CD8-positive, alpha-beta memory T cell (primary cell): Measurements from ENCODE around the gene SMARCC2. TPM values are rescaled to one million over a fixed set of nuclear protein-coding genes. Genes with fewer than 3 reads are reported as not detected.

ENCODE experiments used
- CTCF ChIA-PET: fragments of 350-600 bp; sonication (Branson Sonifier 250); formaldehyde crosslinking; loops from one replicate; lab custom pipeline; 2021; ENCODE audit warnings: antibody characterized with exemption; lab: Charles Lee
- POLR2A ChIA-PET: fragments of 350-600 bp; sonication (Branson Sonifier 250); formaldehyde crosslinking; loops from one replicate; lab custom pipeline; 2021; ENCODE audit warnings: antibody characterized with exemption; lab: Charles Lee
- DNase-seq, 5 donors: peaks; one replicate each; pipeline versions ENCODE4 v3.0.0 to v3.0.0-alpha.2; 2020 to 2022; ENCODE audit warnings: mixed read lengths in 1 of 5
- H3K27ac ChIP-seq: one replicate; pipeline ENCODE4 v1.7.0; 2013; ENCODE audit warnings: low read depth, mild to moderate bottlenecking, low read length, moderate library complexity
- H3K27me3 ChIP-seq: 2 replicates; pipeline ENCODE4 v1.7.0; 2013; ENCODE audit warnings: low read length, mild to moderate bottlenecking; ENCODE audit not compliant: insufficient read depth, poor library complexity, severe bottlenecking
- H3K36me3 ChIP-seq: 2 replicates; pipeline ENCODE4 v1.7.0; 2013; ENCODE audit warnings: mild to moderate bottlenecking, low read length, moderate library complexity; ENCODE audit not compliant: insufficient read depth
- H3K4me1 ChIP-seq: 2 replicates; pipeline ENCODE4 v1.7.0; 2013; ENCODE audit warnings: mild to moderate bottlenecking, low read length, moderate library complexity; ENCODE audit not compliant: insufficient read depth
- H3K4me3 ChIP-seq: 2 replicates; pipeline ENCODE4 v1.7.0; 2013; ENCODE audit warnings: mild to moderate bottlenecking, low read length
- H3K9me3 ChIP-seq: 2 replicates; pipeline ENCODE4 v1.7.0; 2013; ENCODE audit warnings: mild to moderate bottlenecking, low read length
- H3K27ac Mint-ChIP-seq, 8 donors: one replicate each; pipeline ENCODE4 v1.8.0; 2020 to 2021; ENCODE audit warnings: mixed read lengths in 8 of 8, mild to moderate bottlenecking in 6 of 8, inconsistent platforms in 3 of 8, moderate library complexity in 3 of 8
- H3K27me3 Mint-ChIP-seq, 2 donors: one replicate each; pipeline ENCODE4 v1.8.0; 2020 to 2021; ENCODE audit warnings: mixed read lengths in 2 of 2, mild to moderate bottlenecking in 1 of 2, moderate library complexity in 1 of 2
- H3K36me3 Mint-ChIP-seq, 3 donors: one replicate each; pipeline ENCODE4 v1.8.0; 2020 to 2021; ENCODE audit warnings: mixed read lengths in 3 of 3, inconsistent platforms in 1 of 3, mild to moderate bottlenecking in 1 of 3
- H3K4me1 Mint-ChIP-seq, 3 donors: one replicate each; pipeline ENCODE4 v1.8.0; 2020 to 2021; ENCODE audit warnings: mixed read lengths in 3 of 3, inconsistent platforms in 1 of 3, mild to moderate bottlenecking in 1 of 3
- H3K4me3 Mint-ChIP-seq, 7 donors: one replicate each; pipeline ENCODE4 v1.8.0; 2020 to 2021; ENCODE audit warnings: mixed read lengths in 7 of 7, mild to moderate bottlenecking in 6 of 7, moderate library complexity in 4 of 7, inconsistent platforms in 2 of 7
- H3K9me3 Mint-ChIP-seq, 5 donors: one replicate each; pipeline ENCODE4 v1.8.0; 2020 to 2022; ENCODE audit warnings: mixed read lengths in 5 of 5, mild to moderate bottlenecking in 3 of 5, moderate library complexity in 2 of 5, inconsistent platforms in 1 of 5
- polyA plus RNA-seq: library from polyadenylated mRNA; unstranded; fragments of 300-500 nt; fragmentation: Illumina TruSeq; gene quantifications from one replicate; pipeline ENCODE4 v1.2.3, GENCODE V29; 2021
- total RNA-seq, 2 experiments: library from RNA; stranded (reverse); gene quantifications; one replicate each; pipeline ENCODE4 v1.2.3, GENCODE V29; 2021

SMARCC2 gene
- total RNA-seq, result 100 to 1,000 TPM; 107 to 118 TPM
- polyA plus RNA-seq, result 92.4 TPM

DNA sequence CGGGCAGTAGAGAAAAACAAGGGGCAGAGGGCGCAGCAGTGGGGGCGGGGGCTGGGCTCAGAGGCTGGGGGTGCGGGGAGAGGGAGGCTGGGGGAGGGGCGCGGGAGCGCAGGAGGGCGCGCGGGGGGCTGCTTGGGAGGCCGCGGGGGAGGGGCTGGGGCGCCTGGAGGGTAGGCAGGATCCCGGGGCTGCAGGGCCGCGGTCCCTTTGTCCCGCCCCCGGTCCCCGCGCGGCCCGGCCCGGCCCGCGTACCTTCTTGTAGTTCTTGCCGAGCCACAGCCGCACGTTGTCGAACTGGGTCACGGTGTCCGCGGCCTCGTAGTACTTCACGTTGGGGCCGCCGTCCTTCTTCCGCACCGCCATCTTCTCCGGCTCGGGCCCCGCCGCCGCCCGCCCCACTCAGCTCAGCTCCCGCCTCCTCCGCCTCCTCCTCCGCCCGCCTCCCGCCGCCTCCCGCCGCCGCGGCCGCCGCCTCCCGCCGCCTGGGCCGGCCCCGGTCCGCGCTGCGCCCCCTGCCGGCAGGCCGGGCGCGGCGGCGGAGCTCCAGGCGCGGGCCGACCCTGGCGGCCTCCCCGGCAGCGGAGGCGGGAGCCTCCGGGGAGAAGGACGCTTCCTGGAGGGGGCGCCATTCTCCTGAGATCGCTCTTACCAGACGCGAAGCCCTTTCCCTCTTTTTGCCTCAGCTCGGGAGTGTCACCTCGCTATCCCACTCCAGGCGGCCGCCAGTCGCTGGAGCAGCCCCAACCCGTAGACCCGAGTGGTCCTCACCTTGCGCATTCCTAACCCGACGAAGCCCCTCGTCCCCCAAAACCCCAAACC, at the start of gene SMARCC2:
TSS of gene SMARCC2 (minus strand) at position 385 of the 819 bp plus-strand sequence. CDS start at position 363, 22 bp downstream.
- peak; percentile 80 to 90 (median 84) for DNase-seq
- Histone ChIP-seq H3K36me3 (peaks cover 20% of the 10 kb centered on the region), H3K4me1 (peaks cover 31% of the 10 kb centered on the region), H3K27ac (peak within 1 kb of the TSS; percentile 84), H3K27me3 (no peaks in the 10 kb centered on the region), H3K4me3 (peak within 1 kb of the TSS; percentile 95), H3K9me3 (no peaks in the 10 kb centered on the region)
- H3K4me1 Mint-ChIP-seq, result peaks cover 40 to 54% (median 52%) of the 10 kb centered on the region in 3 donors
- H3K4me3 Mint-ChIP-seq, result peak within 1 kb of the TSS; percentile 92 to 99 (median 97)
- H3K9me3 Mint-ChIP-seq, result no peaks in the 10 kb centered on the region
- ChIA-PET CTCF (interaction anchor here (0.7 to 6.4 kb wide), 54 partner anchors 8 to 453 kb away, joined by 3 to 121 read pairs (median 5); partner anchors contain the start of genes ANKRD52, CNPY2, CS and ESYT1), POLR2A (interaction anchor here (0.5 to 4.8 kb wide), 23 partner anchors 9 to 473 kb away, joined by 3 to 60 read pairs (median 5); partner anchors contain the start of genes CD63, CNPY2, ESYT1 and MYL6)
- H3K36me3 Mint-ChIP-seq, result peaks cover 0 to 40% (median 5%) of the 10 kb centered on the region in 3 donors
- peak within 1 kb of the TSS; percentile 93 to 100 (median 98) for H3K27ac Mint-ChIP-seq
- peaks cover 0 to 8% of the 10 kb centered on the region in 2 donors for H3K27me3 Mint-ChIP-seq

DNA sequence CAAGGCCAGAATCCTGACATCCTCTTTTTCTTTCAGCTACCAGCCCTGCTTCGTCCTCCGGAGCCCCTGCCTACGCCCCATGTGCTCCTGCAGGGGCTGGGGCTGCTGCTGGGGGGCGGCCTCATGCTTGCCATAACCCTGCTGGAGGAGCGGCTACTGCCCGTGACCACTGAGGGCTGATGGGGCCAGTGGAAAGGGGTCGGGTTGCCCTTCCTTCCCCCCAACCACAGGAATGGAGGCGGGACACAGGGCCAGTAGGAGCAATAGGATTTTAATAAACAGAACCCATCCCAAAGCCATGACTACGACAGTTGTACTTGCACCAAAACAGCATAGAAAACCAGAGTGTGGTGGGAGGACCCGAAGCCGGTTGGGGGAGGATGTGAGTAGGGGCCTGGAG, 48.3 kb upstream of the SMARCC2 start:
- no peak overlapping the region for H3K27ac ChIP-seq
- CTCF ChIA-PET, result interaction anchor here (1.3 kb wide), 1 partner anchor 15 kb away, joined by 3 read pairs; no protein-coding TSS in a partner anchor
- Mint-ChIP-seq H3K4me3 (no peak overlapping the region), H3K36me3 (peaks cover 0 to 43% (median 1%) of the 10 kb centered on the region in 3 donors), H3K9me3 (no peaks in the 10 kb centered on the region), H3K27ac (peak overlapping the region in 1 of 8 donors; percentile 58), H3K27me3 (no peaks in the 10 kb centered on the region), H3K4me1 (no peaks in the 10 kb centered on the region)
- H3K36me3 ChIP-seq, result peaks cover 10% of the 10 kb centered on the region
- no peaks in the 10 kb centered on the region for H3K9me3 ChIP-seq
- POLR2A ChIA-PET, result no interaction called here
- H3K4me3 ChIP-seq, result no peak overlapping the region
- DNase-seq, result no peak
- H3K27me3 ChIP-seq, result no peaks in the 10 kb centered on the region
- H3K4me1 ChIP-seq, result no peaks in the 10 kb centered on the region

- ChIA-PET POLR2A (interaction anchor here (0.6 kb wide), 1 partner anchor 182 kb away, joined by 6 read pairs; no protein-coding TSS in a partner anchor), CTCF (interaction anchor here (1.0 to 1.3 kb wide), 2 partner anchors 15 to 22 kb away, joined by 3 to 4 read pairs; partner anchors contain the start of gene ANKRD52)
- peaks cover 7% of the 10 kb centered on the region for H3K36me3 ChIP-seq
- no peaks in the 10 kb centered on the region for H3K27me3 Mint-ChIP-seq
- no peak overlapping the region for H3K4me3 Mint-ChIP-seq
- H3K4me1 Mint-ChIP-seq, result no peaks in the 10 kb centered on the region
- H3K36me3 Mint-ChIP-seq, result peaks cover 0 to 38% (median 1%) of the 10 kb centered on the region in 3 donors
- no peaks in the 10 kb centered on the region for H3K4me1 ChIP-seq
- no peaks in the 10 kb centered on the region for H3K9me3 ChIP-seq
- no peaks in the 10 kb centered on the region for H3K9me3 Mint-ChIP-seq
- H3K27ac ChIP-seq, result no peak overlapping the region
- H3K4me3 ChIP-seq, result no peak overlapping the region
- no peaks in the 10 kb centered on the region for H3K27me3 ChIP-seq
- DNase-seq, result no peak
- H3K27ac Mint-ChIP-seq, result peak overlapping the region in 1 of 8 donors; percentile 54
Measured at GRCh38 chr12:56236985-56237384, 47.7 kb upstream of the SMARCC2 start.

- no peaks in the 10 kb centered on the region for H3K36me3 ChIP-seq
- POLR2A ChIA-PET, result interaction anchor here (0.6 kb wide), 2 partner anchors 181 to 442 kb away, joined by 6 to 7 read pairs; no protein-coding TSS in a partner anchor
Measured at GRCh38 chr12:56236091-56236490, 46.8 kb upstream of the SMARCC2 start.

DNA sequence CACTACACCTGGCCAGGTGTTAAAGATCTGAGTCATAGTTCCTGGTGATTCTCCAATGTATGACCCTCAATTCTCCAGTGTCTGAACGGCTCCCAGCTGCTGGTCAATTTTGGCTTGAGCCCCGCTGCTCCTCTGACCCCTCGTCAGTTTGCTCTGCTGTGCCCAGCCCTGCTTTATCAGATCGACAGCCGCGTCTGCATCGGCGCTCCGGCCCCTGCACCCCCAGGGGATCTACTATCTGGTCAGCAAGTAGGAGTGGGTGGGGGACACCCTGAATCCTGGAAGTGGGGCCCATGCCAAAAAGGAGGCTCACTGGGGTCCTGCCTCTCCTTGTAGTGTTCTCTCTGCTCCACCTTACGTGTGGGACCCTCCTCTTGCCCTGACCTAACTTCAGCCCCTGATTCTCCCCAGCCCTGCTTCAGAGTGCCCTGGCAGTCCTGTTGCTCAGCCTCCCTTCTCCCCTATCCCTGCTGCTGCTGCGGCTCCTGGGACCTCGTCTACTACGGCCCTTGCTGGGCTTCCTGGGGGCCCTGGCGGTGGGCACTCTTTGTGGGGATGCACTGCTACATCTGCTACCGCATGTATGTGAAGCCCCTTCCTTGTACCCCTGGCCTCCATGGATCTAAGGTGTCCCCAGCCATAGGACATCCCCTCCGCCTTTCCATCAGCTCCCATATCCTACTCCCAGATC, 45.6 kb upstream of the SMARCC2 start:
- DNase-seq, result no peak
- no peak overlapping the region for H3K27ac Mint-ChIP-seq
- CTCF ChIA-PET, result interaction anchor here (1.5 to 2.0 kb wide), 2 partner anchors 13 to 22 kb away, joined by 3 to 9 read pairs; partner anchors contain the start of gene RNF41
- no peaks in the 10 kb centered on the region for H3K27me3 ChIP-seq
- H3K36me3 Mint-ChIP-seq, result peaks cover 0 to 18% (median 0%) of the 10 kb centered on the region in 3 donors
- H3K27ac ChIP-seq, result no peak overlapping the region
- H3K27me3 Mint-ChIP-seq, result no peaks in the 10 kb centered on the region
- POLR2A ChIA-PET, result interaction anchor here (1.1 kb wide), 1 partner anchor 22 kb away, joined by 3 read pairs; no protein-coding TSS in a partner anchor
- no peak overlapping the region for H3K4me3 ChIP-seq
- no peaks in the 10 kb centered on the region for H3K4me1 Mint-ChIP-seq
- H3K4me3 Mint-ChIP-seq, result no peak overlapping the region
- H3K9me3 ChIP-seq, result no peaks in the 10 kb centered on the region
- no peaks in the 10 kb centered on the region for H3K9me3 Mint-ChIP-seq
- no peaks in the 10 kb centered on the region for H3K36me3 ChIP-seq
- H3K4me1 ChIP-seq, result no peaks in the 10 kb centered on the region

More at GRCh38 chr12:56236091-56236490, 46.8 kb upstream of the SMARCC2 start:
- DNase-seq, result no peak
- Histone ChIP-seq H3K9me3 (no peaks in the 10 kb centered on the region), H3K4me1 (no peaks in the 10 kb centered on the region), H3K27ac (no peak overlapping the region), H3K27me3 (no peaks in the 10 kb centered on the region), H3K4me3 (no peak overlapping the region)
- no peak overlapping the region for H3K27ac Mint-ChIP-seq
- peaks cover 0 to 29% (median 0%) of the 10 kb centered on the region in 3 donors for H3K36me3 Mint-ChIP-seq
- no peak overlapping the region for H3K4me3 Mint-ChIP-seq
- H3K4me1 Mint-ChIP-seq, result no peaks in the 10 kb centered on the region
- H3K27me3 Mint-ChIP-seq, result no peaks in the 10 kb centered on the region
- H3K9me3 Mint-ChIP-seq, result no peaks in the 10 kb centered on the region
- CTCF ChIA-PET, result no interaction called here

- Mint-ChIP-seq H3K27ac (peak overlapping the region in 1 of 8 donors; percentile 51), H3K4me3 (no peak overlapping the region), H3K9me3 (no peaks in the 10 kb centered on the region), H3K36me3 (peaks cover 0 to 12% (median 0%) of the 10 kb centered on the region in 3 donors), H3K27me3 (no peaks in the 10 kb centered on the region), H3K4me1 (peaks cover 0 to under 1% (median 0%) of the 10 kb centered on the region in 3 donors)
- H3K4me1 ChIP-seq, result no peaks in the 10 kb centered on the region
- CTCF ChIA-PET, result interaction anchor here (0.7 to 1.1 kb wide), 3 partner anchors 27 to 323 kb away, joined by 3 read pairs; no protein-coding TSS in a partner anchor
- no peaks in the 10 kb centered on the region for H3K9me3 ChIP-seq
- no peak for DNase-seq
- POLR2A ChIA-PET, result no interaction called here
- H3K36me3 ChIP-seq, result no peaks in the 10 kb centered on the region
- H3K4me3 ChIP-seq, result no peak overlapping the region
- no peak overlapping the region for H3K27ac ChIP-seq
- no peaks in the 10 kb centered on the region for H3K27me3 ChIP-seq
Measured at GRCh38 chr12:56231184-56231582, 41.9 kb upstream of the SMARCC2 start.

- no peak for DNase-seq
- no peaks in the 10 kb centered on the region for H3K36me3 ChIP-seq
- Mint-ChIP-seq H3K4me1 (peaks cover under 1 to 3% (median 1%) of the 10 kb centered on the region in 3 donors), H3K4me3 (no peak overlapping the region), H3K36me3 (peaks cover 0 to 16% (median 0%) of the 10 kb centered on the region in 3 donors), H3K27ac (no peak overlapping the region), H3K9me3 (no peaks in the 10 kb centered on the region), H3K27me3 (no peaks in the 10 kb centered on the region)
- no peak overlapping the region for H3K27ac ChIP-seq
- ChIA-PET POLR2A (no interaction called here), CTCF (interaction anchor here (1.1 kb wide), 2 partner anchors 28 to 37 kb away, joined by 3 read pairs; no protein-coding TSS in a partner anchor)
- H3K4me3 ChIP-seq, result no peak overlapping the region
- H3K4me1 ChIP-seq, result no peaks in the 10 kb centered on the region
- no peaks in the 10 kb centered on the region for H3K9me3 ChIP-seq
- no peaks in the 10 kb centered on the region for H3K27me3 ChIP-seq
Measured at GRCh38 chr12:56230432-56231183, 41.3 kb upstream of the SMARCC2 start.
